Vagina (tissue), 2 donors: ENCODE results near the gene TMEM114.

Experiments used
- CTCF ChIP-seq, 3 experiments: fragments of 450-650 bp in 2 of 3; fragments of 200-600 bp in 1 of 3; sonication (generic) in 1 of 3; IDR thresholded peaks; one replicate each; pipeline ENCODE4 v1.5.1; 2017 to 2019; ENCODE audit warnings: antibody characterized with exemption in 3 of 3, mild to moderate bottlenecking in 2 of 3, moderate library complexity in 2 of 3
- POLR2A ChIP-seq, 2 donors: fragments of 450-650 bp; IDR thresholded peaks; one replicate each; pipeline ENCODE4 v1.6.1; 2017; ENCODE audit warnings: antibody characterized with exemption in 2 of 2, mild to moderate bottlenecking in 2 of 2, moderate library complexity in 2 of 2
- POLR2AphosphoS5 ChIP-seq, 2 donors: sonication (generic); formaldehyde crosslinking; IDR thresholded peaks; one replicate each; pipeline ENCODE4 v1.9.0; 2017; ENCODE audit warnings: antibody characterized with exemption in 2 of 2, mild to moderate bottlenecking in 2 of 2, low read depth in 1 of 2; ENCODE audit not compliant: insufficient read depth in 1 of 2

GRCh38 chr16:8572063-8572918 lies 18.0 kb downstream of the TMEM114 start:
- TF ChIP-seq CTCF (IDR thresholded peaks at IDR 0.05) (no peak), POLR2A (IDR thresholded peaks at IDR 0.05) (no peak), POLR2AphosphoS5 (IDR thresholded peaks at IDR 0.05; ENCODE audit: insufficient read depth in 1 of 2, low read depth in 1 of 2) (no peak)
